HEK293T (cell line): Measurements from ENCODE around the gene RNF123.

Source experiments
- BHLHE40 ChIP-seq: fragments of 450-650 bp; IDR thresholded peaks from 2 replicates; pipeline ENCODE4 v1.6.1; 2016; ENCODE audit warnings: mild to moderate bottlenecking, moderate library complexity, borderline replicate concordance
- FOXA1 ChIP-seq: fragments of 450-650 bp; IDR thresholded peaks from 2 replicates; pipeline ENCODE4 v1.6.1; 2016; ENCODE audit warnings: mild to moderate bottlenecking
- FOXM1 ChIP-seq: fragments of 450-650 bp; IDR thresholded peaks from 2 replicates; pipeline ENCODE4 v1.6.1; 2017; ENCODE audit warnings: mild to moderate bottlenecking, borderline replicate concordance
- SP1 ChIP-seq: fragments of 450-650 bp; IDR thresholded peaks from 2 replicates; pipeline ENCODE4 v1.6.1; 2017
- TARDBP ChIP-seq: fragments of 450-650 bp; IDR thresholded peaks from 2 replicates; pipeline ENCODE4 v1.6.1; 2016
- ZNF384 ChIP-seq: fragments of 450-650 bp; IDR thresholded peaks from 2 replicates; pipeline ENCODE4 v1.6.1; 2016

- TF ChIP-seq ZNF384 (no peak), FOXA1 (no peak), TARDBP (no peak), BHLHE40 (no peak), SP1 (no peak), FOXM1 (no peak)
These were observed 14.1 kb downstream of the RNF123 start for GRCh38 chr3:49703443-49703927.
